Naive thymus-derived CD4-positive, alpha-beta T cell (primary cell): ENCODE results near the gene MYLK4. TPM values are rescaled to one million over a fixed set of nuclear protein-coding genes. Genes with fewer than 3 reads are reported as not detected.

Source experiments
- ATAC-seq: fragments of 150-1000 bp; cut with Tn5 transposase; 2 replicates; pipeline ENCODE4 v1.10.0; 2021; ENCODE audit warnings: mild to moderate bottlenecking, moderate library complexity
- CTCF ChIA-PET: fragments of 350-600 bp; sonication (Branson Sonifier 250); formaldehyde crosslinking; loops from one replicate; lab custom pipeline; 2021; ENCODE audit warnings: antibody characterized with exemption; lab: Charles Lee
- POLR2A ChIA-PET: fragments of 350-600 bp; sonication (Branson Sonifier 250); formaldehyde crosslinking; loops from one replicate; lab custom pipeline; 2021; ENCODE audit warnings: antibody characterized with exemption, inconsistent platforms; lab: Charles Lee
- DNase-seq, 9 donors: peaks; one replicate each; pipeline versions ENCODE4 v3.0.0 to v3.0.0-alpha.2; 2020 to 2022; ENCODE audit warnings: mixed read lengths in 1 of 9
- H3K27ac ChIP-seq: one replicate; pipeline ENCODE4 v1.7.0; 2013; ENCODE audit warnings: mild to moderate bottlenecking, low read depth, low read length, moderate library complexity
- H3K27me3 ChIP-seq, 2 donors: one replicate each; pipeline ENCODE4 v1.7.0; 2013; ENCODE audit warnings: low read length in 2 of 2, mild to moderate bottlenecking in 2 of 2, moderate library complexity in 2 of 2; ENCODE audit not compliant: control insufficient read depth in 2 of 2, insufficient read depth in 2 of 2
- H3K36me3 ChIP-seq, 3 experiments: 1 replicate in 2 of 3; 2 replicates in 1 of 3; pipeline ENCODE4 v1.7.0; 2013; ENCODE audit warnings: low read length in 3 of 3, mild to moderate bottlenecking in 3 of 3, moderate library complexity in 1 of 3; ENCODE audit not compliant: insufficient read depth in 3 of 3, control insufficient read depth in 2 of 3
- H3K4me1 ChIP-seq, 2 donors: one replicate each; pipeline ENCODE4 v1.7.0; 2013; ENCODE audit warnings: low read length in 2 of 2, mild to moderate bottlenecking in 2 of 2, moderate library complexity in 1 of 2; ENCODE audit not compliant: control insufficient read depth in 2 of 2, insufficient read depth in 2 of 2
- H3K4me3 ChIP-seq: 2 replicates; pipeline ENCODE4 v1.7.0; 2013; ENCODE audit warnings: mild to moderate bottlenecking, low read length
- H3K9me3 ChIP-seq, 3 experiments: 1 replicate in 2 of 3; 2 replicates in 1 of 3; pipeline ENCODE4 v1.7.0; 2013; ENCODE audit warnings: low read length in 3 of 3; ENCODE audit not compliant: control insufficient read depth in 2 of 3
- H3K27ac Mint-ChIP-seq, 9 donors: one replicate each; pipeline ENCODE4 v1.8.0; 2020 to 2022; ENCODE audit warnings: mixed read lengths in 9 of 9, mild to moderate bottlenecking in 8 of 9, moderate library complexity in 5 of 9, inconsistent platforms in 2 of 9
- H3K27me3 Mint-ChIP-seq, 5 donors: one replicate each; pipeline ENCODE4 v1.8.0; 2021 to 2022; ENCODE audit warnings: mixed read lengths in 5 of 5, mild to moderate bottlenecking in 1 of 5
- H3K36me3 Mint-ChIP-seq, 5 donors: one replicate each; pipeline ENCODE4 v1.8.0; 2020 to 2022; ENCODE audit warnings: mixed read lengths in 5 of 5, mild to moderate bottlenecking in 3 of 5, inconsistent platforms in 1 of 5
- H3K4me1 Mint-ChIP-seq, 7 donors: one replicate each; pipeline ENCODE4 v1.8.0; 2020 to 2022; ENCODE audit warnings: mixed read lengths in 7 of 7, mild to moderate bottlenecking in 3 of 7, inconsistent platforms in 1 of 7
- H3K4me3 Mint-ChIP-seq, 10 donors: one replicate each; pipeline ENCODE4 v1.8.0; 2020 to 2022; ENCODE audit warnings: mild to moderate bottlenecking in 10 of 10, mixed read lengths in 10 of 10, moderate library complexity in 6 of 10, inconsistent platforms in 2 of 10
- H3K9me3 Mint-ChIP-seq, 11 donors: one replicate each; pipeline ENCODE4 v1.8.0; 2020 to 2022; ENCODE audit warnings: mixed read lengths in 11 of 11, mild to moderate bottlenecking in 4 of 11, inconsistent platforms in 1 of 11, moderate library complexity in 1 of 11
- intact Hi-C, 2 donors: fragments of 100-400 bp; cut with micrococcal nuclease; formaldehyde crosslinking; loops; one replicate each; pipeline ENCODE4 v1.15.1; 2023
- polyA plus RNA-seq, 2 donors: library from polyadenylated mRNA; unstranded; fragments of 300-500 nt; fragmentation: Illumina TruSeq; gene quantifications; one replicate each; pipeline ENCODE4 v1.2.3, GENCODE V29; 2021
- total RNA-seq, 6 experiments: library from RNA in 5 of 6; stranded (reverse) in 5 of 6; gene quantifications; 1 replicate in 5 of 6; 2 replicates in 1 of 6; pipeline ENCODE4 v1.2.3 and lab custom pipeline; 2021 to 2026

MYLK4 gene
- total and polyA plus RNA-seq, 7 experiments from 2014 or later: 0.23 to 1.6 (median 0.34) TPM; not detected in 1

- ChIA-PET CTCF (no interaction called here), POLR2A (no interaction called here)
- DNase-seq: no peak
These were observed 89.1 kb downstream of the MYLK4 start for GRCh38 chr6:2661651-2662050.

GRCh38 chr6:2659882-2660281 is 90.8 kb downstream of the MYLK4 start:
- ChIA-PET CTCF (no interaction called here), POLR2A (no interaction called here)
- Histone ChIP-seq H3K4me1 (no peaks in the 10 kb centered on the region), H3K36me3 (no peaks in the 10 kb centered on the region), H3K4me3 (no peak overlapping the region), H3K27ac (no peak overlapping the region), H3K9me3 (no peaks in the 10 kb centered on the region), H3K27me3 (no peaks in the 10 kb centered on the region)
- intact Hi-C loops: no loop called here
- H3K4me3 Mint-ChIP-seq: no peak overlapping the region
- peaks cover 0 to 4% (median 0%) of the 10 kb centered on the region in 7 donors for H3K4me1 Mint-ChIP-seq
- DNase-seq (no peak), ATAC-seq (no peak)
- no peak overlapping the region for H3K27ac Mint-ChIP-seq
- H3K36me3 Mint-ChIP-seq: no peaks in the 10 kb centered on the region
- peaks cover 0 to 6% (median 0%) of the 10 kb centered on the region in 11 donors for H3K9me3 Mint-ChIP-seq
- H3K27me3 Mint-ChIP-seq: peaks cover 0 to 11% (median 5%) of the 10 kb centered on the region in 5 donors

More at GRCh38 chr6:2661651-2662050, 89.1 kb downstream of the MYLK4 start:
- Histone ChIP-seq H3K27me3 (no peaks in the 10 kb centered on the region), H3K4me3 (no peak overlapping the region), H3K36me3 (no peaks in the 10 kb centered on the region), H3K9me3 (no peaks in the 10 kb centered on the region), H3K4me1 (no peaks in the 10 kb centered on the region), H3K27ac (no peak overlapping the region)
- no peaks in the 10 kb centered on the region for H3K36me3 Mint-ChIP-seq
- ATAC-seq: no peak
- no peak overlapping the region for H3K4me3 Mint-ChIP-seq
- H3K4me1 Mint-ChIP-seq: peaks cover 0 to 4% (median 0%) of the 10 kb centered on the region in 7 donors
- H3K9me3 Mint-ChIP-seq: peaks cover 0 to 6% (median 0%) of the 10 kb centered on the region in 11 donors
- peaks cover 0 to 7% (median 5%) of the 10 kb centered on the region in 5 donors for H3K27me3 Mint-ChIP-seq
- H3K27ac Mint-ChIP-seq: no peak overlapping the region
- intact Hi-C loops: no loop called here

- no peak for ATAC-seq
- Mint-ChIP-seq H3K4me1 (peaks cover 0 to 4% (median 0%) of the 10 kb centered on the region in 7 donors), H3K4me3 (no peak overlapping the region), H3K36me3 (no peaks in the 10 kb centered on the region), H3K27ac (no peak overlapping the region), H3K9me3 (peaks cover 0 to 6% (median 0%) of the 10 kb centered on the region in 11 donors), H3K27me3 (peaks cover 0 to 11% (median 5%) of the 10 kb centered on the region in 5 donors)
- H3K9me3 ChIP-seq: no peaks in the 10 kb centered on the region
- POLR2A ChIA-PET: no interaction called here
- no peak overlapping the region for H3K4me3 ChIP-seq
- DNase-seq: no peak
- intact Hi-C loops: no loop called here
- no peaks in the 10 kb centered on the region for H3K36me3 ChIP-seq
- no peak overlapping the region for H3K27ac ChIP-seq
- H3K27me3 ChIP-seq: no peaks in the 10 kb centered on the region
- CTCF ChIA-PET: interaction anchor here (0.6 kb wide), 1 partner anchor 24 kb away, joined by 4 read pairs; no protein-coding TSS in a partner anchor
- H3K4me1 ChIP-seq: no peaks in the 10 kb centered on the region
These were observed 91.3 kb downstream of the MYLK4 start for GRCh38 chr6:2659381-2659780.

GRCh38 chr6:2658788-2659187 is 91.9 kb downstream of the MYLK4 start:
- intact Hi-C loops: no loop called here

GRCh38 chr6:2656460-2657079 is 94.2 kb downstream of the MYLK4 start:
- Mint-ChIP-seq H3K36me3 (peaks cover 0 to 7% (median 0%) of the 10 kb centered on the region in 5 donors), H3K9me3 (peaks cover 0 to 16% (median 3%) of the 10 kb centered on the region in 11 donors), H3K27me3 (peaks cover 6 to 26% (median 10%) of the 10 kb centered on the region in 5 donors), H3K4me1 (no peaks in the 10 kb centered on the region), H3K27ac (no peak overlapping the region), H3K4me3 (no peak overlapping the region)
- H3K4me1 ChIP-seq: no peaks in the 10 kb centered on the region
- intact Hi-C loops: no loop called here
- no peak overlapping the region for H3K27ac ChIP-seq
- ChIA-PET POLR2A (no interaction called here), CTCF (no interaction called here)
- DNase-seq (no peak), ATAC-seq (no peak)
- H3K9me3 ChIP-seq: no peaks in the 10 kb centered on the region
- H3K36me3 ChIP-seq: no peaks in the 10 kb centered on the region
- H3K27me3 ChIP-seq: no peaks in the 10 kb centered on the region
- H3K4me3 ChIP-seq: no peak overlapping the region

More at GRCh38 chr6:2658788-2659187, 91.9 kb downstream of the MYLK4 start:
- Histone ChIP-seq H3K4me1 (no peaks in the 10 kb centered on the region), H3K4me3 (no peak overlapping the region), H3K36me3 (no peaks in the 10 kb centered on the region), H3K9me3 (no peaks in the 10 kb centered on the region), H3K27ac (no peak overlapping the region), H3K27me3 (no peaks in the 10 kb centered on the region)
- ChIA-PET CTCF (no interaction called here), POLR2A (no interaction called here)
- Mint-ChIP-seq H3K4me3 (no peak overlapping the region), H3K27me3 (peaks cover 0 to 11% (median 1%) of the 10 kb centered on the region in 5 donors), H3K36me3 (no peaks in the 10 kb centered on the region), H3K4me1 (peaks cover 0 to 4% (median 0%) of the 10 kb centered on the region in 7 donors), H3K9me3 (peaks cover 0 to 6% (median 0%) of the 10 kb centered on the region in 11 donors), H3K27ac (no peak overlapping the region)
- no peak for DNase-seq
- peak; percentile 54 for ATAC-seq

GRCh38 chr6:2655844-2656433 is 94.8 kb downstream of the MYLK4 start:
- Mint-ChIP-seq H3K27ac (no peak overlapping the region), H3K9me3 (peaks cover 0 to 16% (median 3%) of the 10 kb centered on the region in 11 donors), H3K4me3 (no peak overlapping the region), H3K27me3 (peaks cover 6 to 26% (median 10%) of the 10 kb centered on the region in 5 donors), H3K36me3 (peaks cover 0 to 7% (median 0%) of the 10 kb centered on the region in 5 donors), H3K4me1 (no peaks in the 10 kb centered on the region)
- Histone ChIP-seq H3K27me3 (no peaks in the 10 kb centered on the region), H3K9me3 (no peaks in the 10 kb centered on the region), H3K27ac (no peak overlapping the region), H3K36me3 (no peaks in the 10 kb centered on the region), H3K4me3 (no peak overlapping the region), H3K4me1 (no peaks in the 10 kb centered on the region)
- DNase-seq (no peak), ATAC-seq (no peak)
- CTCF ChIA-PET: no interaction called here
- POLR2A ChIA-PET: no interaction called here
- intact Hi-C loops: no loop called here
